SK-N-MC (cell line): ENCODE measurements around the gene RPS18.

Source experiments
- FOXP2 ChIP-seq: optimal IDR thresholded peaks from 2 replicates; pipeline ENCODE3; 2011; ENCODE audit warnings: mild to moderate bottlenecking, moderate library complexity; ENCODE audit not compliant: insufficient read depth; ENCODE audit errors: extremely low read length, control extremely low read depth
- POLR2AphosphoS5 ChIP-seq: IDR thresholded peaks from 2 replicates; pipeline ENCODE4 v1.6.1; 2012; ENCODE audit warnings: mild to moderate bottlenecking, low read depth, low read length, borderline replicate concordance

GRCh38 chr6:33289784-33290315, 18.0 kb downstream of the RPS18 start:
- TF ChIP-seq POLR2AphosphoS5 = no peak
- no peak for TF ChIP-seq FOXP2
